VCaP (cell line): ENCODE data around the gene CDH4.

ENCODE experiments used
- H3K27ac ChIP-seq: fragments of 450-650 bp; 2 replicates; pipeline ENCODE4 v1.5.1; 2017
- TF ChIP-seq, protein P1 (sequence below): fragments of 450-650 bp; conservative IDR thresholded peaks from 2 replicates; pipeline ENCODE4 v1.5.1; 2017; ENCODE audit warnings: mild to moderate bottlenecking, moderate library complexity

The CDH4 gene

DNA sequence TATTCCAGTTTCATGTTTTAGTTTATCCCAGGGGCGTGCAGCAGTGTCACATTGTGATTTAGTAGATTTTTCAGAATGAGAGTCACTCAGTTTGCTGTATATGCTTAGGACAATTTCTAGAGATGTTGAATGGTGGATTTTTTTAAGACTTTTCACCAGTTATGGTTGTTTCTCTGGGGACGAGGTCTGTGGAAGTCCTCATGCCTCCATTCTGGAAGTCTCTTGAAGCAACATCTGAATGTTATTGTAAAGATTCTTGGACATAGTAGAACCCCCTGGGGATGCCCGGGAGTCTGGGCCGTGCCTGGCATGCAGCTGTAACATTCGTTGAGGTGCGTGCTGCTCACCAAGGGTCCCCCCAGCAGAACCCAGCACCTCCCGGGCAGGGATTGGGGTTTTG is 341.5 kb downstream of the CDH4 start:
- TF ChIP-seq, protein P1, sequence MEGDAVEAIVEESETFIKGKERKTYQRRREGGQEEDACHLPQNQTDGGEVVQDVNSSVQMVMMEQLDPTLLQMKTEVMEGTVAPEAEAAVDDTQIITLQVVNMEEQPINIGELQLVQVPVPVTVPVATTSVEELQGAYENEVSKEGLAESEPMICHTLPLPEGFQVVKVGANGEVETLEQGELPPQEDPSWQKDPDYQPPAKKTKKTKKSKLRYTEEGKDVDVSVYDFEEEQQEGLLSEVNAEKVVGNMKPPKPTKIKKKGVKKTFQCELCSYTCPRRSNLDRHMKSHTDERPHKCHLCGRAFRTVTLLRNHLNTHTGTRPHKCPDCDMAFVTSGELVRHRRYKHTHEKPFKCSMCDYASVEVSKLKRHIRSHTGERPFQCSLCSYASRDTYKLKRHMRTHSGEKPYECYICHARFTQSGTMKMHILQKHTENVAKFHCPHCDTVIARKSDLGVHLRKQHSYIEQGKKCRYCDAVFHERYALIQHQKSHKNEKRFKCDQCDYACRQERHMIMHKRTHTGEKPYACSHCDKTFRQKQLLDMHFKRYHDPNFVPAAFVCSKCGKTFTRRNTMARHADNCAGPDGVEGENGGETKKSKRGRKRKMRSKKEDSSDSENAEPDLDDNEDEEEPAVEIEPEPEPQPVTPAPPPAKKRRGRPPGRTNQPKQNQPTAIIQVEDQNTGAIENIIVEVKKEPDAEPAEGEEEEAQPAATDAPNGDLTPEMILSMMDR, result no peak
- H3K27ac ChIP-seq, result no peak overlapping the region

DNA sequence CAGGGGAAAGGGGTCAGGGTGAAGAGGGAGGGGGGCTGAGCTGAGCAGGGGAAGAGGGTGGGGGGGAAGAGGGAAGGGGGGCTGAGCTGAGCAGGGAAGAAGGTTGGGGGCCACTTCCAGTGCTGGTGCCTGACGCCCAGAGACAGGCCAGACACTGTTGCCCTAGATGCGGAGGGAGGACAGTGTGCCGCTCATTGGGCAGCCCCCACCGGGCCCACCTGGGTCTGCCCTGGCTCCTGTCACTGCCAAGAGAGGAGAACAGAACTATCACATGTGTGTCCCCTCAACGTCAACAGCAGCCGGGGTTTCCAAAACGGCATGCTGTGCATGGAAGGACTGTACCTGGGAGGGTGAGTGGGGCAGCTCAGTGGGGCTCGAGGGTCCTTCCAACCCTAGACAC is 342.1 kb downstream of the CDH4 start:
- TF ChIP-seq, protein P1, result no peak

DNA sequence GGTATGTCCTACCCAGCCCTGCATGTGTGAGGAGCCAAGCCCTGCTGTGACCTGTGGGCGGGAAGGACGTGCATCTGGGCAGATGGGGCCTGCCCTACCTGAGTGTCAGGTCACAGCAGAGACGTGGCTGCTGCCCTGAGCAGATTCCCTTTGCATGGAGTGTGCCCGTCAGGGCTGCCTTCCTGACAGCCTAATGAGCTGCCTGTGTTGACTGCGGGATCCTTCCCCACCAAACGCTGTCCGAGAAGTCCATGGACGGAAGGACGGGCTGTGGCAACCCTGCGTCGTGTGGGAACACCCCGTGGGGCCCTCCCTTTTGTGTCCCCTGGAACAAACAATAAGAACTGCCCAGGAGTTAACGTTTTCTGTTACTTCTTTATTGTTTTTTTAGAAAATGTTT is 343.2 kb downstream of the CDH4 start:
- no peak overlapping the region for H3K27ac ChIP-seq
- TF ChIP-seq, protein P1, result no peak

More for the DNA sequence above, 342.1 kb downstream of the CDH4 start:
- H3K27ac ChIP-seq, result no peak overlapping the region

DNA sequence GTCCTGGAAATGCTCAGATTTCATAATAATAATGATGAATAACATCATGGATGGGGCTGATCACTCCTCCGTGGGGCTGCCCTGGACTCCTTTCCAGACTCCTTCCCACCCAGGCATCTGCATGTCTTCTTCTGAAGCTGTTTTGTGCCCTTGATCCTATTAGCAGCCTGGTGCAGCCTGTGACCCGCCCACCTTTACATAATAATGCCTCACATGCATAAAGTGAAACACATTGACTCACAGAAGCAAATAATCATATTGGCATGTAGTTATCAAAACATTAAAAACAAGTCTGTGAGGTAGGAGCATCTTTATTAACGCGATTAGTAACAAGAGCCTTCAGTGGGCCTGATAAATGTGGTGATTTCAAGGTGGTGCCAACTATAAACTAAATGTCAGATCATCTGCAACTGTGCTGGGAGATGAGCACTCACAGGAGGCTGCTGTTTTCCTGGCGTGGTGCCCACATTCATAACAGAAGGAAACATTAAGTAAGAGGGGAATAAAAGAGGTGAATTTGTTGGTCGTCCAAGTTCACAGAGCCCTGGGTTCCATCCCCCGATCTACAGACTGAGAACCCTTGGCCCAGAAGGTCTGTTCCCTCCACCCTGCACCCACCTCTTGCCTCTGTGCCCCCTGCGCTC is 344.7 kb downstream of the CDH4 start:
- no peak overlapping the region; the same call in 1 of the 2 replicates for H3K27ac ChIP-seq
- TF ChIP-seq, protein P1, result no peak

DNA sequence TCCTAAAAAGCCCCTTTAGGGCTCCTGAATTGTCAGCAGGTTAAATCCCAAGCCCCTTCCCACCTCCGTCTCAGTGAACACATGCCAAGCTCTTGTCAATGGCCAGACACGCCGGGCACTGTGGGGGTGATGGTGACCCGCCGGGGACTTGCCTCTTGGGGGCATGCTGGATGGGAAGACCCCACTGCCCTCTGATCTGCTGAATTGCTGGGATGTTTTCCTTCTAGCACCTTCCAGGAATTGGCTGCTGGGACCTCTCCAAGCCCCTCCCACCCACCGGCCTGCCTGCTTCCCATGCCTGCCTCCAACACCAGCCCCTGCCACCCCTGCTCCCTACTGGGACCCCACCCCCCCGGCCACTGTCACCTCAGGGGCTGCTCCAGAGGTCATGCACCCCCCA is 345.9 kb downstream of the CDH4 start:
- no peak overlapping the region for H3K27ac ChIP-seq
- TF ChIP-seq, protein P1, result no peak

DNA sequence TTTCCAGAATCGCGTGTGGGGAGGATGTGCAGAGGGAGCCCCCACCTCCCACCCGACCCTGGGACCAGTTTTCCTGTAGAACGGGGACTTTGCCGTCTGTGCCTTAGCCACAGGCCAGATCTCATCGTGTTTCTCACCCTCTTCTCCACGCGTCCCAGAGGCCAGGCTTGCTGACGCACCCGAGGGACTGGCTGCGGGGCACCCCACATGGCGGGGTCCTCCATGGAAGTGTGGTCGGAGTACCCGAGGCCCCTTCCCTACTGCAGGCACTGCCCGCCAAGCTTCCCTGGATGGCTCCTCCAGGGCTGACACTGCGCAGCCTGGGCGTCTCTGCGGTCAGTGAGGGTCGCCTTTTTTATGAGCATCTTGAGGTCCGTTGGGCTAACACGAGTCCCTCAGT is 346.5 kb downstream of the CDH4 start:
- TF ChIP-seq, protein P1, result no peak

DNA sequence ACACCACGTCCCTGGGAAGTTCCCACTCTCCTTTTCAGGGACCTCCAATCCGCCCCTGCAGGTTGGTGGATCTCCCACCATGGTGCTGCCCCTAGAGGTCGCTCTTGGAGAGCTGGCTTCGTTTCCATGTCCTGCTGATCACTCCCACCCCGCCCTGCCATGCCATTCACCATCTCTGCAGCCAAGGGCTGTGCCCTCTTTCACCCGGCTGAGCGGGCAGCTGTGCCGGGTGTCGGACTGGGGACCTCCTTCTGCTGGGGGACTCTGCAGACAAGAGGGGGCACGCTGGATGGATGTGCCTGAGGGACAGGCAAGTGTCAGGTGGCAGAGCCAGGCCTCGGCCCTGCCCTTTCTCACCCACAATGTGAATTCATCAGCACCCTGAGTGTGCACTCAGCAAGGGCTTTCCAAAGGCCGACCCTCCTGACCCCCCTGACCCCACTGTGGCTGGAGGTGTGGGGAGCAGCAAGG is 347.0 kb downstream of the CDH4 start:
- no peak overlapping the region for H3K27ac ChIP-seq
- TF ChIP-seq, protein P1, result peak; percentile 31; the same call in 1 of the 2 replicates

More for the DNA sequence above, 346.5 kb downstream of the CDH4 start:
- H3K27ac ChIP-seq, result no peak overlapping the region
